Suprapubic skin (tissue), 4 donors: ENCODE data around the gene MAD1L1. TPM values are rescaled to one million over a fixed set of nuclear protein-coding genes. Genes with fewer than 3 reads are reported as not detected.

Source experiments
- DNase-seq, 2 donors: peaks; one replicate each; pipeline ENCODE4 v3.0.0-alpha.2; 2019; ENCODE audit warnings: low spot score in 2 of 2
- H3K27ac ChIP-seq: fragments of 200-600 bp; sonication (generic); one replicate; pipeline ENCODE4 v1.5.1; 2019
- H3K27me3 ChIP-seq: fragments of 200-600 bp; sonication (generic); one replicate; pipeline ENCODE4 v1.5.1; 2019
- H3K36me3 ChIP-seq: fragments of 200-600 bp; sonication (generic); one replicate; pipeline ENCODE4 v1.5.1; 2019
- H3K4me1 ChIP-seq: fragments of 200-600 bp; sonication (generic); one replicate; pipeline ENCODE4 v1.5.1; 2019
- H3K4me3 ChIP-seq: fragments of 200-600 bp; sonication (generic); one replicate; pipeline ENCODE4 v1.5.1; 2019; ENCODE audit warnings: mild to moderate bottlenecking
- H3K9me3 ChIP-seq: fragments of 200-600 bp; sonication (generic); one replicate; pipeline ENCODE4 v1.5.1; 2019
- CTCF ChIP-seq, 2 donors: fragments of 200-600 bp in 1 of 2; fragments of 450-650 bp in 1 of 2; sonication (generic) in 1 of 2; IDR thresholded peaks; one replicate each; pipeline ENCODE4 v1.5.1; 2016 to 2019; ENCODE audit warnings: antibody characterized with exemption in 2 of 2, mild to moderate bottlenecking in 1 of 2, moderate library complexity in 1 of 2
- EP300 ChIP-seq: sonication (generic); formaldehyde crosslinking; IDR thresholded peaks from one replicate; pipeline ENCODE4 v1.6.1; 2017; ENCODE audit warnings: antibody characterized with exemption
- POLR2A ChIP-seq, 2 donors: fragments of 450-650 bp; IDR thresholded peaks; one replicate each; pipeline ENCODE4 v1.6.1; 2017; ENCODE audit warnings: antibody characterized with exemption in 2 of 2, mild to moderate bottlenecking in 2 of 2, moderate library complexity in 2 of 2
- POLR2AphosphoS5 ChIP-seq, 3 donors: sonication (generic); formaldehyde crosslinking; IDR thresholded peaks; one replicate each; pipeline ENCODE4 v1.6.1; 2017; ENCODE audit warnings: antibody characterized with exemption in 3 of 3
- WGBS: methylation state at CpG from one replicate; pipeline ENCODE4 v1.1.5; 2018; 5-methylcytosine and 5-hydroxymethylcytosine counted together
- total RNA-seq, 4 donors: library from RNA; depleted of rRNA; stranded (reverse); fragments of >200 nt; gene quantifications; one replicate each; pipeline ENCODE4 v1.1.0, GENCODE V29; 2016

Gene MAD1L1
- total RNA-seq, 4 donors from 2014 or later: 53.2 to 69.8 (median 62.2) TPM

DNA sequence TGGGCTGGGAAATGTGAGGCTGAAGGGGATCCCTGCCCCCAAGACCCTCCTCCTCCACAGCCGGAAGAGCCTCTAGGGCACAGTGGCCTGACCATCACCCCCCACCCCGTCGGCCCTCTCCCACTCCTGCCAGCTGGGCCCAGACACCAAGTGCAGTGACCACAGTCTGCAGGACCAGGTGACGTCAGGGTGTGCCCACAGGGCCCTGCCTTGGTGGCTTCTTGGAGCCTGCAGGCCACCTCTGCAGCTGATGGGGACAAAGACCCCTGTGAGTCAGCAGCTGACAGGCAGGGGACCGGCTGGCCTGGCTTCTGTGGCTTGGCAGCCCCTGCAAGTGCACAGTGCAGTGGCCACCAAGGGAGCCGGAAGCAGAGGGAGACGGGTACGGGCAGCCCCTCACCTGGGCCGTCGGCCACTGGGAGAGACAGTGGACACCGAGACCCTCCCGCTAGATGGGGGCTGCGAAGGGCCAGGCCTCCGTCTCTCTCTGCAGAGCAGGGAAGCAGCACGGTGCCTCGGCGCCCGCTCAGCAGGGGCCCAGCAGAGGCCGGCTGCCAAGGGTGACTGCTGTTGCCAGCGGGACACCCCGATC lies 288.0 kb downstream of the MAD1L1 start:
- H3K4me1 ChIP-seq: peaks cover 25% of the 10 kb centered on the region
- H3K9me3 ChIP-seq: no peaks in the 10 kb centered on the region
- no peak for DNase-seq
- H3K27me3 ChIP-seq: no peaks in the 10 kb centered on the region
- no peaks in the 10 kb centered on the region for H3K36me3 ChIP-seq
- WGBS: 84% methylated on average over 2 of the region's 21 CpGs
- H3K4me3 ChIP-seq: no peak overlapping the region
- TF ChIP-seq POLR2AphosphoS5 (IDR thresholded peaks at IDR 0.05) (no peak), EP300 (no peak), CTCF (IDR thresholded peaks at IDR 0.05) (no peak), POLR2A (IDR thresholded peaks at IDR 0.05) (no peak)
- H3K27ac ChIP-seq: no peak overlapping the region

- Histone ChIP-seq H3K9me3 (no peaks in the 10 kb centered on the region), H3K4me3 (no peak overlapping the region), H3K36me3 (no peaks in the 10 kb centered on the region), H3K27me3 (no peaks in the 10 kb centered on the region), H3K4me1 (peaks cover 27% of the 10 kb centered on the region), H3K27ac (no peak overlapping the region)
- no peak for DNase-seq
- WGBS: 76% methylated on average over 24 of the region's 25 CpGs
- TF ChIP-seq POLR2AphosphoS5 (IDR thresholded peaks at IDR 0.05): no peak
- TF ChIP-seq CTCF (IDR thresholded peaks at IDR 0.05): no peak
- no peak for TF ChIP-seq POLR2A (IDR thresholded peaks at IDR 0.05)
Measured at GRCh38 chr7:1943933-1944618, 288.7 kb downstream of the MAD1L1 start.

DNA sequence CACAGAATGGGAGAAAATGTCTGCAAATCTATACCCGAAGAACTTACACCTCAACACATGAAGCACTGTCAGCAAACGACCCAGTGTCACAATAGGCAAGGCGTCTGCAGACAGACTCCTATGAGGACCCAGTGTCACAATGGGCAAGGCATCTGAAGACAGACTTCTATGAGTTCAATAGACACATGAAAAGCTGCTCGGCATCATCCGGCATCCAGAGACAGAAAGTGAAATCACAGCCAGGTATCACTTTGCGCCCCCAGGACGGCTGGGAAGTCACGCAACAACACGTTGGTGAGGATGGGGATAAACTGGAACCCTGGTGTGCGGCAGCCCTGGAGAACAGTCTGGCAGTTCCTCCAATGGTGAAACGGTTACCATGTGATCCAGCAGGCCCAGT lies 289.4 kb downstream of the MAD1L1 start:
- Histone ChIP-seq H3K27me3 (no peaks in the 10 kb centered on the region), H3K4me3 (no peak overlapping the region), H3K36me3 (no peaks in the 10 kb centered on the region), H3K27ac (no peak overlapping the region), H3K4me1 (peaks cover 27% of the 10 kb centered on the region), H3K9me3 (no peaks in the 10 kb centered on the region)
- no peak for DNase-seq
- TF ChIP-seq POLR2A (IDR thresholded peaks at IDR 0.05): no peak
- 66% methylated on average over 10 of the region's 11 CpGs for WGBS

DNA sequence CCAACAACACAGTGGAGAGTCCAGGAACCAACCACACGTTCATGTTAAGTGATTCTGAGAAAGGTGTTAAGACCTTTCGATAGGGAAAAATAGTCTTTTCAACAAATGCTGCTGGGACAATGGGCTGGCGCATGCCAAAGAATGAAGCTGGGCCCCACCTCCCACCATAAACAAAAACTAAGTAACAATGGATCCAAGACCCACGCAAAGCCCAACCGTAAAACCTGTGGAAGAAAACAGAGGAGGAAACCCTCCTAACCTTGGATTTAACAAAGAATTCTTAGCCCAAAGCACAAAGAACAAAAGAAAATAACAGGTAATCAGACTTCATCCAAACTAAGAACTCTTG lies 289.8 kb downstream of the MAD1L1 start:
- H3K27ac ChIP-seq: no peak overlapping the region
- no peak for TF ChIP-seq EP300
- TF ChIP-seq POLR2A (IDR thresholded peaks at IDR 0.05): no peak
- TF ChIP-seq CTCF (IDR thresholded peaks at IDR 0.05): no peak
- no peak for TF ChIP-seq POLR2AphosphoS5 (IDR thresholded peaks at IDR 0.05)
- H3K9me3 ChIP-seq: no peaks in the 10 kb centered on the region
- H3K36me3 ChIP-seq: no peaks in the 10 kb centered on the region
- H3K4me1 ChIP-seq: peaks cover 23% of the 10 kb centered on the region
- 67% methylated on average over 5 of the region's 5 CpGs for WGBS
- H3K4me3 ChIP-seq: no peak overlapping the region
- no peaks in the 10 kb centered on the region for H3K27me3 ChIP-seq
- no peak for DNase-seq

DNA sequence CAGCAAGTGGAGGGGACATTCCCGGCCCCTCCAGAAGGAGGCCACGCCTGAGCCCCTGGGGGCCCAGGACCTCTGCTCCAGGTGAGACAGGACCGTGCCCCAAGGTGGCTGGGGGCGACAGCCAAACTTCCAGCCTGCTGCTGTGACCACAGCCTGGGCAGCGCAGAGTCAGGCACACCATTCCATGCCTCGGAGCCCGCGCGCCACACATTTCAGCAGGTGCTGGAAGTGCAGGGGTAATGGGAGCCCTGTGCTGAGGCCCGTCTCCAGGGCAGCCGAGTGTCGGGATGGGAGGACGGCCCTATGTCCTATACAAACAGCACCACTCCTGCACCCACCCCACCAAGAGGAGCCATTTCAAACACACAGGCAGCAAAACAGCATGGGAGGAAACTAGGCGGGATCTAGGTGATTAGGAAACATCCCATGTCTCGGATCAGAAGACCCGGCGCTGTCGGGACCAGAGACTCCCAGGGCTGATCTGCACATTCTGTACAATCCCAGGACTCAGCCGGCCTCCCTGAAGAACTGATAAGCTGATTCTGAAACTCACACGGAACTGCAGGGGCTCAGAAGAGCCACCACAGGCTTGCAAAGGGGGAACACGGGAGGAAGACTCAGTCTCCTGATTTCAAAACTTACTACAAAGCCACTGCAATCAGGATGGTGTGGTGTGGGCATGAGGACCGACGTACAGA lies 290.4 kb downstream of the MAD1L1 start:
- H3K27me3 ChIP-seq: no peaks in the 10 kb centered on the region

More for the DNA sequence above, 290.4 kb downstream of the MAD1L1 start:
- Histone ChIP-seq H3K9me3 (no peaks in the 10 kb centered on the region), H3K36me3 (no peaks in the 10 kb centered on the region), H3K27ac (no peak overlapping the region), H3K4me1 (peaks cover 18% of the 10 kb centered on the region), H3K4me3 (no peak overlapping the region)
- no peak for DNase-seq
- WGBS: 86% methylated on average over 20 of the region's 23 CpGs
- TF ChIP-seq POLR2A (IDR thresholded peaks at IDR 0.05) (no peak), EP300 (no peak), POLR2AphosphoS5 (IDR thresholded peaks at IDR 0.05) (no peak), CTCF (IDR thresholded peaks at IDR 0.05) (no peak)
